ENCODE results near the gene PNLIPRP3.

Gene PNLIPRP3

DNA sequence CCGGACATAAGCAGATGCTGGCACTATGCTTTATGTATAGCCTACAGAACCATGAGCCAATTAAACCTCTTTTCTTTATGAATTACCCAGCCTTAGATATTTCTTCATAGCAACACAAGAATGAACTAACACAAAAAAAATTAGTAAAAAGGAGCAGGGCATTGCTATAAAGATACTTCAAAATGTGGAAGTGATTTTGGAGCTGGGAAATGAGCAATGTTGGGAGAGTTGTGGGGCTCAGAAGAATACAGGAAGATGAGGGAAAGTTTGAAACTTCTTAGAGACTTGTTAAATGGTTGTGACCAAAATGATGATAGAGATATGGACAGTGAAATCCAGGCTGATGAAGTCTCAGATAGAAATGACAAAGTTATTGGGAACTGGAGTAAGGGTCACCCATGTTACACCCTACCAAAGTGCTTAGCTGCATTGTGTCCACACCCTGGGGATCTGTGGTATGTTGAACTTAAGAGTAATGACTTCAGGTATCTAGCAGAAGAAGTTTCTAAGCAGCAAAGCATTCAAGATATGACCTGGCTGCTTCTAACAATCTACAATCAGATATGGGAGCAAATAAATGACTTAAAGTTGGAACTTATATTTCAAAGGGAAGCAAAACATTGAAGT, 24.2 kb downstream of the PNLIPRP3 start:
- no peak for DNase-seq (ENCODE audit: low spot score)

- no peak for DNase-seq (ENCODE audit: low spot score)
Measured at GRCh38 chr10:116452338-116452720, 24.7 kb downstream of the PNLIPRP3 start.

GRCh38 chr10:116457488-116457887, 29.8 kb downstream of the PNLIPRP3 start:
- DNase-seq (ENCODE audit: low spot score), result no peak

DNA sequence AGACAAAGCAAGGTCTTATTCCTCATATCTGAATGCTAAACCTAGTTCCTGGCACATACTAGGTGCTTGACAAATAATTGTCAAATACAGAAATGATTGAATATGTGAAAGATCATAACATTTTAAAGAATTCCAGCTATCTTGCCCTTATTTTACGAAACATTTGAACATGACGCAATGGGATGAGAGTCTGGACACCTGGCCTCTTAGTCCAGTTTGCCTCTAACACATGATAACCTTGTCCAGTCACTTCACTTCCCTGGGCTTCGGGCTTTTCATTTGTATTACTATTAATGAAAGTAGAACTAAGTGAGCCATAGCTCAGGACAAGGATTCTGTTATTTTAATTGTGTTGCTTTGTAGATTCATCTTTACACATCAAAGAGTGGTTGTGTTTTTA, 32.6 kb downstream of the PNLIPRP3 start:
- no peak for DNase-seq (ENCODE audit: low spot score)

- no peak for DNase-seq (ENCODE audit: low spot score)
Measured at GRCh38 chr10:116461680-116462079, 34.0 kb downstream of the PNLIPRP3 start.

DNA sequence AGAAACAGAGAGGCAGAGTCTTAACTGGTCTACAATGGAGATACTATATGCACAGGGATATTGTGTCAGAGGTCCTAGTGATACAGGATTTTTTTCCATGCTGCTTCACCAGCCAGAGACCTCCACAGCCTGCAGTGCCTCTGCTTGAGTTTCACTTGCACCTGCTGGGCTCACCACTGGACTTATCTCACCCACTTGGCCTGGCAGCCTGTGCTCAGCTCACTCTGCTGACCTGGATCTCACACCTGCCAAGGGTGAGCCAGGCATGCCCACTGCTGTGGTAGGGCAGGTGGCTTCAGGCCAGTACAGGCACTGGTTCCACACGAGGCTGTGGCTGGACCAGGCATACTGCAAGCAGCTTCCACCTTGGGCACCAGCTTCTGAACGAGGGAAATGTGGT, 36.6 kb downstream of the PNLIPRP3 start:
- no peak for DNase-seq (ENCODE audit: low spot score)

DNA sequence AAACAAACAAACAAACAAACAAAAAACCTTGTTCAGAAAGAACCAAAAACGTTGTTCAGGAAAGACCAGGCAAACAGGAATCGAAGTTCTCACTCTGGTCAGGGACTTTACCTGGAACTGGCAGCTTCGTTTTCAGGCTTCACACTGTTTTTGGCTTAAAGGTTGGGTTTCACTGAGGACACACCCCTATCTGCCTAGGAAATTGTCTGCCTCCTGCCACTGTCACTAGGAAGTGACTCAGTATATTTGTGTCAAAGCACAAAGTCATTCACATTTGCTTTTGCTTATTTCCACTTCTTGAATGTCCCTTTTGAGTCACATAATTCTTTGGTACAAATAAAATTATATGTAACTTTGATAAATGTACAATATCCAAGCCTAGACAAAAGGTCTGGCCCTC, 37.9 kb downstream of the PNLIPRP3 start:
- no peak for DNase-seq (ENCODE audit: low spot score)

GRCh38 chr10:116466715-116467422, 39.2 kb downstream of the PNLIPRP3 start:
- no peak for DNase-seq (ENCODE audit: low spot score)

GRCh38 chr10:116469437-116469836, 41.8 kb downstream of the PNLIPRP3 start:
- DNase-seq (ENCODE audit: low spot score), result no peak

GRCh38 chr10:116470071-116470470, 42.4 kb downstream of the PNLIPRP3 start:
- DNase-seq (ENCODE audit: low spot score), result no peak

DNA sequence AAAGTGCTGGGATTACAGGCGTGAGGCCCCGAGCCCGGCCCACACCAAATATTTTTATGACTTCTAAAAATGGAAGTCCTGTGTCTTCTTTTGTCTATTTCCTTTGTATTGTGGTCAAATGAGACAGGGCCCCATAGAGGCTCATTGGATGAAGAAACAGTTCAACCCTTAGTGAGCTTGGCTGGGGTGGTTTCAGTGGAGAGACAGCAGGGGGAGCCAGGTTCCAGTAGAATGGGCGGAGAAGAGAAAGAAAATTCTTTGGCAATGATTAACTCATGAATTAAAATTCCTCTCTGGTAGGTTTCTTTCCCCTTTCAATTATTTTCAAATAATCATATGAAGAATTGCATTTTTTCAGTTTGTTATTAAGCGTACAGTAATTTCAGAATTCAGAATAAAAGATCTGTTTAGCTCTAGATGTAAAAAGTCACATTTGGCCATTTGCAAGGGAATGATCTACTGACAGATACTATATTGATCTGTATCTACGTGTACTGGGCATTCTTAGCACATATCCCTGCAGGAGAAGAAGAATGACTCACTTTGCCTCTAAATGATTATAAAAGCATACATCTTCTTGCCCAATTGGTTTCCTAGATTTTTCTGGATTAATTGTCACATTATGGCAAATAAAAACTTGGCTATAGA, 43.2 kb downstream of the PNLIPRP3 start:
- no peak for DNase-seq (ENCODE audit: low spot score)

DNA sequence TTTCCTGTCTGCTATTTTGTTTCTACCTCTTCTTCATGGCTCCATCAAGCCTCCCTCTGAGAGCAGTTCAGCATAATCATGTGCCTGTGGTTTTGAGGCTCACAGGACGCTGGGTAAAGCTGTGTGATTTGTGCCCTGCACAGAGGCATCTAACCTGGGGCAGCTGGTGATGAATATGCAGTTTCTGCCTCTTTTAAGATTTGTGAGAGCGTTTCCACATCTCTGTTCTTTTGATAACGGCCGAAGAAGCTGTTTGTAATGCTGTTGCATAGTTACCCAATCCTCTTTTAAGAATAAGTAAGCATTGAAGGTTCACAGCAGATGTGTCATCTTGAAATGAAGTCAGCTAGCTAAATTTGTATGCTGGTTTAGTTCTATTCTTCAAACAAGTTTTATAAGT, 45.2 kb downstream of the PNLIPRP3 start:
- DNase-seq (ENCODE audit: low spot score), result no peak

DNA sequence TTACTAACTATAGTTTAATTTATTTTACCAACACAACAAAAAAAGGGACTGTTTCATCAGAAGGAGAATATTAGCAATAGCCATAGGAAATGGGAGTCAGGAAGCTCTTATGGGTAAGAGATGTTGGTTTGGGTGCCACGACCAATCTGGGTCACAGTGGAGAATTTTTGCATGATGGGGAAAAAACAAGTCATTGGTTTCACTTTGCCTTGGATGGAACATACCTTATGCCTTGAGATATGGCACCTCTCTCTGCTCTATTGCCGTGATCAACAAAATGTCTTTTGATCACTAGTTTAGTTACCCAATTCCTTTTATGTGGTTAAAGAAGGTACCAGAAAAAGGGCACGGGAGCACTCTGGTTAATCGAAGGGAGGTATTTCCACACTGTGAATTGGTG, 48.2 kb downstream of the PNLIPRP3 start:
- DNase-seq (ENCODE audit: low spot score), result no peak

- DNase-seq (ENCODE audit: low spot score), result no peak
Measured at GRCh38 chr10:116476461-116476860, 48.8 kb downstream of the PNLIPRP3 start.

DNA sequence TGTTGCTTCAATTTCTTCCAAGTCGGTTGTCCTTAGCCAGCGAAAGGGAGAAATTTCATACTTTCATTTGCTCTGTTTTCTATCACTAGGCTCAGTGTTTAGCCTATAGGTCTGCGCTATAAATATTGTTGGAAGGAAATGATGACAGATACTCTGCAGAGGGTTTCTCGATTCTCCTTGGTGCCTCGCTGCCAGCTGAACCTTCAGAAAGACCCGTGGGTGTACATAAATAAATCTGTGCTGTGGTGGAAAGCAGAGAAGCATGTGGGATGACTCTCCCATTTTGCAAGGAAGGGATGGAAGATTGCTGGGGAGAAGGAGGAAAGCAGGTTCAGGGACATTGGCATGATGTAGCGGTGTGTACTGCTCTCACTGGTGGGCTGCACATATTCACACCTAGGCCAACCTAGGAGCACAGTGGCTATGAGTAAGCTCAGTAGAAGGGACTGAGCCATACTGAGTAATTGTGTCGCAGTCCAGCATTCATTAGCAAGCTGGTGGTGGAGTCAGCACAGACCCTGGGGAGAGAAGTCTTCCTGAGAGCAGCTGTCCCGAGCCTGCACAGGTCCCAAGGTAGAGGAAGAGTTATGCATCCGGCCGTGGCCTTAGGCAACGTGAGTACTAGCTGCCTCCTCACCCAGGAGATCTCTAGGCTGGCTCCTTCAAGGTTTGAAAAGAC, 50.5 kb downstream of the PNLIPRP3 start:
- DNase-seq (ENCODE audit: low spot score), result no peak

- DNase-seq (ENCODE audit: low spot score), result no peak
Measured at GRCh38 chr10:116486770-116487448, 59.3 kb downstream of the PNLIPRP3 start.

DNA sequence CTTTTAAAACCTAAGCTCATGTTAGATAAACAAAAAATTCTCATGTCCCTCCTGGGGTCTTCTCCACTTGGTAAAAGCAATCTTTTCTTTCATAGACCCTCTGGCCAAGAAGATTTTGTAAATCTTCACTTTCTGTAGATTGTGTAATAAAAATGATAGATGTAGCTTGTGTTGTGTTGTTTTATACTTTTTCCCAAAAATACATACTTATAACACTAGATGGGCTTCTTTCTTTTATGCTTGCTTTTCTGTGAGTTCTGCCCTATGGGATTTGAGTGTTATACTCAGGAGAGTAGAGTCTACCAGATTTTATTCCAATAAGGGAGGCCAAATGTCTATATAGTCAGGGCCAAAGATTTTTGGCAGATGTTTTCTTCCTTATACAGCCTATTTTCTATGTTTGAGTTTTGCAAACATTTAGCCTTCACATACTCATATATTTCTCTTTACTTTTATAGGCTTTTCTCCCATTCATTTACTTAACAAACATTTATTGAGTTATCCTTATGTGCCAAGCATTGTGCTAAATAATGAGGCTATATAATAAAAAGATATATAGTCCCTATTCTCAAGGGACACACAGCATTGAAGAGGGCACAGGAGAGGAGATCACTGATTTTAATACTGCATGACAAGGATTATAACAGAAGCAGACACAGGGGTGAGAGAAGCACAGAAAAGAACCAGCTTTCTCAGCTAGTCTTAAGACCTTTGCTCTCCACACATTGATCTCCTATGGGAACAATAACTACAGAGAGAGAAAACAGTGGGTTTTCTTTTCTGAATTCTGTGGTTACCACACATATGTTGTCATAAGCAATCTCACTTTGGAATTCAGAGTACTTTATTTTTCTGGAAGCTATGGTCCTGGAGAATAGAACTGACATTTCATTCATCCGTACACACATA, 60.1 kb downstream of the PNLIPRP3 start:
- DNase-seq (ENCODE audit: low spot score), result no peak

- DNase-seq (ENCODE audit: low spot score), result no peak
Measured at GRCh38 chr10:116489460-116489859, 61.8 kb downstream of the PNLIPRP3 start.

DNA sequence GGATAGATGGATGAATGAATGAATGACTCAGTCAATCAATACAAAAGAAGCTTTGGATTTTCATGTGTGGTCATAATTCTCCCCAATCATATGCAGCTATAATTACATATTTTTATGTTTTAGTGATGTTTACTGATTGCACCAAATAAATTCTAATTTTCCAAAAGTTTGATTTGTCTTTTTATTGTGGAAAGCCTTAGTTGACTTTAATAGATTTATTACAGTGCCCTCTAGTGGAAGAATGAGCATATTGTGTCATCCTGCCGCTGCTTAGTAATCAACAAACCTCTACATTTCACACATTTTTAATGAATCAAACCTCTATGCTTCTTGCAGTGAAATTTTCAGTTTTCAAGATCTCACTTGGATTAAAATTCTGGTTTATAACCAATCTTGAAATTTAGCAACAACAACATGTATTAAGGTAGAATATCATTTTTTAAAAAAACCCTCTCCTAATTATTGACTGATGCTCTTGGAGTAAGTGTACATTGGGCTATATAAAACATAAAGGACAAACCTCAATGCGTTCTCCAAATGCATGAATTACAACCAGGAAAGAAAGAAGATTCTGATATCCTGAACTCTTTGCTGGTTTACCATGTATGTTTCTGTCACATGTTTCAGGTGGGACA, 62.5 kb downstream of the PNLIPRP3 start:
- DNase-seq (ENCODE audit: low spot score), result peak; percentile 12

DNA sequence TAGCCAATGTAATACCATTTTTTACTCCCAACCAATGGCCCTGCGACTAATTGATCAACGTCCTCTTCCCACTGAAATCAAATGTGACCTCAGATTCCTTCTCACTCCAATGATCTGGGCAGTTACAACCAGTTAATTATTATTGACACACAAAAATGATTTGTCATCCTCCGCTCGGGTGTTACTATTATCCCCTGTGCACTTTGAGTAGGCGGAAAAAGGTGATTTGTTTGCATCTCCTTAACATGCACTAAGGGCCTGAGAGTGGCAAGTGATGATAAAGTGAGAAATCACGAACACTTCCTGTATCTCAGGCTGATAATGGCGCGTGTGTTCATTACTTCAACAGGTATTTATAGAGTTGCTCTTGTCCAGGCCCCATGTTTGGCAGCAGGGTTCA, 77.1 kb downstream of the PNLIPRP3 start:
- no peak for DNase-seq (ENCODE audit: low spot score)

DNA sequence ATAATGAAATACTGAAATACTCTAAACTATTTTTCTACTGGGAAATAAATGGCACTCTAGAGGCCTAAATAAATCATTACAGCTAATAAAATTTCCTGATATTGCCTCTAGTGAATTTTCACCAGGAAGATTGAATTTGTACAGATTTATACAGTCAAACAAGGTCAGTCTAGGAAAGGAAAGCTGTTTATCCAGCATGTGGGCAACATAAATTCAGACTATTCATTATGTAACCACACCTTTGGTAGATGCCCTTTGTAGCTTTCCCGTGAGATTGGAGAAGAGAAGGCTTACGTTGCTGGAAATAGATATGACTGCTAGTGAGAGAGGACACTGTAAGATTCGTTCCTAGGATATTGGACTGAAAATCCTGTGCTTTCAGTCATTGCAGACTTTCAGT, 82.9 kb downstream of the PNLIPRP3 start:
- DNase-seq (ENCODE audit: low spot score), result no peak
